Superior temporal gyrus (tissue), 1 donor: ENCODE data around the gene SH3D19.
"Not testable (repeated sequence)": the region's sequence is repeated elsewhere in the genome, so short reads cannot be mapped to it uniquely, and the experiment has no call there.

Experiments
- DNase-seq: peaks from one replicate; pipeline ENCODE4 v3.0.0-alpha.2; 2016; ENCODE audit errors: extremely low spot score

The SH3D19 gene

DNA sequence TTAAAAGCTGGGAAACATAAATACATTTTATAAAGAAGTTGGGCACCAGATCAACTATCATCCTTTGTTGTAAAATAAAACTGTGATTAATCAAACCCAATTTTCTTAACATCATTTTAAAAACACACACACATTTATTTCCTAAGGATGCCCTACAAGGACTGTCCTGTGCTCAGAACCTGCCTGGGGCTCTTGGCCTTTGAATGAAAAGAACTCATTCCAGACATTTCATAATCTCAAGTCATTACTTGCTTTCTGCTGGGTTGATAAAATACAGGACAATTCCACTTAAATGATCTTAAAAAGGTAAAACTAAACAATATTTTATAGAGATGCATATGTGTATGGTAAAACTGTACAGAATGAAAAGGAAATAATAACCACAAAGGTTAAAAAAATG lies 2.8 kb downstream of the SH3D19 start:
- DNase-seq: no peak

DNA sequence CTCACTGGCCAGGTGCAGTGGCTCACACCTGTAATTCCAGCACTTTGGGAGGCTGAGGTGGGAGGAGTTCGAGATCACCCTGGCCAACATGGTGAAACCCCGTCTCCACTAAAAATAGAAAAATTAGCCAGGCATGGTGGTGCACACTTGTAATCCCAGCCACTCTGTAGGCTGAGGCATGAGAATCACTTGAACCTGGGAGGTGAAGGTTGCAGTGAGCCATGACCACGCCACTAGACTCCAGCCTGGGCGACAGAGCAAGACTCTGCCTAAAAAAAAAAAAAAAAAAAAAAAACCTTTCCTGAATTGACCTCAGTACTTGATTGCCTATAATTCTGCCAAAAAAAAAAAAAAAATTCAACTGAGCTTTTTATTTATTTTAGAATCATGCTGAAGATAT lies 3.2 kb downstream of the SH3D19 start:
- DNase-seq: not testable (repeated sequence)

DNA sequence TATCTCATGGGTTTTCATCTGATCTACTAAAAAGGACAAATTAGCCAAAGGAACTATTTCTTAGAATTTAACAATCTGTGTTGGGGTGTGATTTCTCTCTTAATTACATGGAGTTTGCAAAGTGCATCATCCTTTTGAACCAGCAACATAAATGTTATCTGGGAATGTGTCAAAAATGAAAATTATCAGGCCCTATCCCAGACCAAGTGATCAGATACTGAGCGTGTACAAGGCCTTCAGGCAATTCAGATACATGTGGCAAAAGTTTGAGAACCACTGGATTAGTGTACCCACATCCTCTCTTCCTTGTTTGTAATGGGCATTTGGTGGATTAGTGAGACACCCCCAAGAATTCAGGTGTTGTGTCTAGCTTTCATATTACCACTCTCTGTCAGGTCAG lies 3.8 kb downstream of the SH3D19 start:
- no peak for DNase-seq

GRCh38 chr4:151319490-151319889 lies 5.9 kb downstream of the SH3D19 start:
- no peak for DNase-seq

DNA sequence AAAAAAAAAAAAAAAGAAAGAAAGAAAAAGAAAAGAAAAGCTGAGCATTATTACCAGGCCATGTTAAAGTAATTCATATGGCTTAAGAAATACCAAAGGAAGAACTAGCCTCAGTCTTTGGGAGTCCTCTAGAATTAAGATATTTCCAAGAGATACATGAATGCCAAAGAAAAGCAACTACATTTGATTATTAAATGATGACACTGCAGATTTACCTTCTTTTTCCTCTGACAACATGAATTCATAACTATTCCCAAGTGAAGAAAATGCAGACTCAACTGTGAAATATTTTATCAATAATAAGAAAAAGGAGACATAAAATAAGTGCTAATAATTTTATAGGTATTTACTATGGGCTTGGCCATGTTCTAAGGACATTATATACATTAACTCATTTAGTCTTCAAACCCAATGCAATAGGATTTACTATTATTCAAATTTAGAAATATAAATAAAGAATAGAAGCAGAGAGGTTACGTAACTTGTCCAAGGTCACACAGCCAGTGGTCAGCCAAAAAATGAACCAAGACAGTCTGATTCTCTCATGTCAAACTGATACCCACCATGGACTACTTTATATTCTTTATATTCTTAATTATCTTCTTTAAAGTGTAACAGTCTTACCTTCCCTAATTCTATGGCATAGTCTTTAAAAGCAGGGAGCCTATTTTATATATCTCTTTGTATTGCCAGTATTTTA lies 6.9 kb downstream of the SH3D19 start:
- no peak for DNase-seq

GRCh38 chr4:151316645-151317044 lies 8.8 kb downstream of the SH3D19 start:
- DNase-seq: no peak

DNA sequence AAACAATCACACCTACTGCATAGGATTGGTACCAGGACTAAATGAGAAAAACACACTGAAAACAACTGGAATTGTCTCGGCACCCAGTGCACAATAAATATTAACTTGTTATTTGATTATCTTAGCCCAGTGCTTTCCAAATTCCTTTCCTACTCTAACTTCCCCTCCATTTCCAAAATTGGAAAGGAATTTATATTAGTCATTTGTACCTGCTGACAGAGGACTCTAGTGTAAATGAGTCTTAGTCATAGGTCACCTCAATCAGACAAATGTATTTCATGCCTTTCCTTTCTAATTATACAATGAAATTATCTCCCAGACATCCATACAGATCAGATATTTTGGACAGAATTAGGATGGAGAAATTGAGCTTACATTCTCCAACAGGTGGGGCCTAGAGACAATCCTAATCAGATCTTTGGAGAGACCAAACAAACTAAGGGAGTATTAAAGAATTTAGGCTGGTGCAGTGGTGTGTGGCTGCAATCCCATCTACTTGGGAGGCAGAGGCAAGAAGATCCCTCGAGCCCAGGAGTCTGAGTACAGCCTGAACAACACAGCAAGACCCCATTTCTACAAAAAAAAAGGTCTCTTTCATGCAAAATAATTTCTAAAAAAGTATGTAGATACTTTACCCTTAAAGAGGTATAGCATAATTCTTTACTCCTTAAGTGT lies 10.1 kb downstream of the SH3D19 start:
- no peak for DNase-seq

DNA sequence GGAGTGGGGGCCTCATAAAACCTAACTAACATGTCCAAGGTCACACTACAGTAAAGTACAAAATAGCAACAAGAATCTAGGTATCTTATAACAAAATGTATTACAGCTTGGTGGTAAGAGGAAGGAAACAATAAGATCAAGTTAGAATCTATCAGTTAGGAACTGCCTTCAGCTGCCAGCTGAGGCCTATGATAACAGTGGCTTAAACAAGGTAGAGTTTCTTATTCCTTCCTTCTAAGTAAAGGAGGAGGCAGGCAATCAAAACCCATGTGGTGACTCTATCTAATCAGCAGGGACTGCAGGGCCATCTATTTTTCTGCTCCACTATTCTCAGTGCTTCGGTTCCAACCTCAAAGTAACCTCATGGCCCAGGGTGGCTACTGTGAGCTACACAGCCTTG lies 10.9 kb downstream of the SH3D19 start:
- no peak for DNase-seq

GRCh38 chr4:151314010-151314355 lies 11.4 kb downstream of the SH3D19 start:
- no peak for DNase-seq

- no peak for DNase-seq
These were observed 11.9 kb downstream of the SH3D19 start for GRCh38 chr4:151313306-151314009.

DNA sequence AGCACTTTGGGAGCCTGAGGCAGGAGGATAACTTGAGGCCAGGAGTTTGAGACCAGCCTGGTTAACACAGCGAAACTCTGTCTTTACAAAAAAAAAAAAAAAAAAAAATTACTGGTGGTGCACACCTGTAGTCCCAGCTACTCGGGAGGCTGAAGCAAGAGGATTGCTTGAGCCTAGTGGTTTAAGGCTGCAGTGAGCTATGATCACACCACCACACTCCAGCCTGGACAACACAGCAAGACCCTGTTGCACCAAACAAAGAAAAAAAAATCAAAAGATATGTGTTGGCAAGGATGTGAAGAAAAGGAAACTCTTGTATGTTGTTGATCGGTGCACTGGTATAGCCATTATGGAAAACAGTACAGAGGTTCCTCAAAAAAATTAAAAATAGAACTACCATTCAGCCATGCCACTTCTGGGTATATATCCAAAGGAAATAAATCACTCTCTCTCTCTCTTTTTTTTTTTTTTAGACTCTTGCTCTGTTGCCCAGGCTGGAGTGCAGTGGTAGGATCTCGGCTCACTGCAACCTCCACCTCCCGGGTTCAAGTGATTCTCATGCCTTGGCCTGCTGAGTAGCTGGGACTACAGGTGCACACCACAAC lies 15.2 kb downstream of the SH3D19 start:
- no peak for DNase-seq

DNA sequence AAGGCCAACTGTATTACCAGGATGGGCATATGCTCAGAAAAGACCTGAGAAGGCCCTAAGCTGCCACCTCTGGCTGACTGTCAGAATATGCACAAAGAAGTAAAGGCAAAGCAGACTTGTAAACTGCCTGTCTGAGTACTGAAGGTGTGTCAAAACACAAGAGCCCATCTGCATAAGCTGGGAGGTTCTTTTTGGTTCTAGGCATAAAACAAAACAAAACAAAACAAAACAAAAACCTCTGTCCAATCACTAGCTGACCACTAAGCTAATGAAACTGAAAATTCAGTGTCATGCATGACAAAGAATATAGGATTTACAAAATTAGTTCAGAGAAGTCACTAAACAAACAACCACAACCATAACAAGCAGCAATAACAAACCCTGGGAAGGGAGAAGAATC lies 20.6 kb downstream of the SH3D19 start:
- no peak for DNase-seq

DNA sequence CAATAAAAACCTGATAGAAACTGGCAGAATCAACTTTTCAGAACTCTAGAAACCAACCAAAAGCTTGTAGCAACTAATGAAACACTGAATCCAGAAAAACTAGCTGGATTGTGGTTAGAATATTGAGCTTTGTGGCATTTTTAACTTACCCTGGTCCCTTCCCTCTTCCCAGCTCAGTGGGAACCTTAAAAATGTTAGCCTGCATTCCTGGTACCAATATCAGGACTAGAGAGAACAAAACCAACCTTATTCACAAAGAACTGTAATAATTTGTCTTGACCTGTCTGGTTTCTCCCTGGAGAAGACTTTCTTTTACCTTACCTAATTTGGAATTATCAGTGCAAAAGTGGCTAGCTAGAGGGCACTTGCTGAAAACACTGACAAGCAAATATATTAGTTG lies 21.2 kb downstream of the SH3D19 start:
- no peak for DNase-seq

DNA sequence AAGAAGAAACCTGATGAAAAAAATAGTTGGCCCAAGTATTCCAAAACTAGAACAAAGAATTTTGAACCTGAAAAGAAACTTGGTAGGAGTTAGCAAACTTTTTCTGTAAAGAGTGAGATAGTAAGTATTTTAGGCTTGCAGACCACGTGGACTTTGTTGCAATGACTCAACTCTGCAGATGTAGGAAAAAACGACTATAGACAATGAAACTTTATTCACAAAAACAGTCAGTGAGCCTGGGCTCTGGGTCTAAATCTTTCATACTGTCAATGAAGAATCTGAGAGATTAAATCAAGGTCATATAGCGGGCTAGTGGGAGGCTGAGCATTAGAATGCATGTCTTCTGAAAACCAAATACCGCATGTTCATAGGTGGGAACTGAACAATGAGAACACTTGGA lies 23.0 kb downstream of the SH3D19 start:
- peak; percentile 58 for DNase-seq

- DNase-seq: peak; percentile 24
These were observed 28.2 kb downstream of the SH3D19 start for GRCh38 chr4:151297170-151297569.

- peak; percentile 7 for DNase-seq
These were observed 29.2 kb downstream of the SH3D19 start for GRCh38 chr4:151296227-151296626.

GRCh38 chr4:151294833-151295496 lies 30.4 kb downstream of the SH3D19 start:
- DNase-seq: peak; percentile 12

- DNase-seq: no peak
These were observed 33.4 kb downstream of the SH3D19 start for GRCh38 chr4:151292038-151292437.

DNA sequence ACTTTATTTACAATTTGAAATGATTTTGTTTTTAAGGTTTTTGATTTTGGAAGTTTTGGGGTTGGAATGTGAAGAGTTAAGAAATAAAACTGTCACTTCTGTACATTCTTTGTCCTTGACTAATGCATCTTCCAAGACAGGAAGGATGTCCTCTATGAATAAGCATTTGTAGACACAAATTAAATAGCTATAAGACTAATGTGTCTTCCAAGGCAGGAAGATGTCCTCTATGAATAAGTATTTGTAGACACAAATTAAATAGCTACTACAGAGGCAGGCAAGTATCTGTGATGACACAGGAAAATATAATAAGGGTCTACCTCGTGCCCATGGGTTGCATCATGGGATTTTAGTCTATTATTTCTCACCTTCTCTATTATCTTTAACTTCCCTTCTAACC lies 33.9 kb downstream of the SH3D19 start:
- no peak for DNase-seq

DNA sequence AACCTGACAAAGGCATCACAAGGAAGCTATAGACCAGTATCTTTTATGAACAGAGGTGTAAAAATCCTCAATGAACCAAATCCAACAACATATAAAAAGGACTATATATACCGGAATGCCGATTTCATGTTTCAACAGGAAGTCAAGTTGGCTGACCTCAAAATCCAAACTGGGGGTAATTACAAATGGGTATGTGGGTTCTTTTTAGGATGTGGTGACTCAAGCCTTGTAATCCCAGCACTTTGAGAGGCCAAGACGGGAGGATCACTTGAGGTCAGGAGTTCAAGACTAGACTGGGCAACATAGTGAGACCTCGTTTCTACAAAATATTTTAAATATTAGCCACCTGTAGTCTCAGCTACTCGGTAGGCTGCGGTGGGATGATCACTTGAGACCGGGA lies 38.0 kb downstream of the SH3D19 start:
- DNase-seq: no peak

DNA sequence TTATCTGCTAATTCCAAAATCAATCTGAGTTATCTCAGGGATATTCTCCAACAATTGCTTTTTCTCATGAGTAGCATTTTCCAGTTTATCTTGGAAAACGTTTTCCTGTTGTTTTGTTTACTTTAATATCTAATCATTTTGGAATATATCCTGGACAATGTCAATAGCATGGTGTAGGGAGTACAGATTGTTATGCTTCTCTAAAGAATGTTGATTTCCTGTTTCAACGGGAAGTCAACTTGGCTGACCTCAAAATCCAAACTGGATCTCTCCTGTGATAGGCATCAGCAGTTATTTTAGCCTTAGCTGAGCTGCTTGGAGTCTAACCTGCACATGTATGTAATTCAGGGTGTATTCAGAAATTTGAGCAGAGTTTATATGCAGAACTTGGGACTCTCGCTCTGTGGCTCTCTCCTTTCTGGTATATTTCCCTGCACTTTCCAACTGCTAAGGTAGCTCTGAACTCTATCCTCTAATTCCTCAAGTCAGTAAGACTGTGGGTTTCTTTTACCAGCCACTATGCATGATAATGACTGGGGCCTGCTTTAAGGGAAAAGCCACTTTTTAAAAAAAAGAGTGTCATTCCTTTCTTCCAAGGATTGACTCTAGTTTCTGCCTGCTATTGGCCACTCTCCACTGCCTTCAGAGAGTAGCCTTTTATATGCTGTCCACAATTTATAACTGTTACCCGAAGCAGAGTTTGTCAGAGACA lies 40.7 kb downstream of the SH3D19 start:
- no peak for DNase-seq
